CD1c-positive myeloid dendritic cell (primary cell): ENCODE data around the gene ACR.
A peak's percentile ranks its signal among the peaks of the same experiment; 100 is the strongest.
"Not testable (repeated sequence)": the region's sequence is repeated elsewhere in the genome, so short reads cannot be mapped to it uniquely, and the experiment has no call there.

Experiments
- DNase-seq: peaks from one replicate; pipeline ENCODE4 v3.0.0-alpha.2; 2016; ENCODE audit errors: extremely low spot score

ACR gene

DNA sequence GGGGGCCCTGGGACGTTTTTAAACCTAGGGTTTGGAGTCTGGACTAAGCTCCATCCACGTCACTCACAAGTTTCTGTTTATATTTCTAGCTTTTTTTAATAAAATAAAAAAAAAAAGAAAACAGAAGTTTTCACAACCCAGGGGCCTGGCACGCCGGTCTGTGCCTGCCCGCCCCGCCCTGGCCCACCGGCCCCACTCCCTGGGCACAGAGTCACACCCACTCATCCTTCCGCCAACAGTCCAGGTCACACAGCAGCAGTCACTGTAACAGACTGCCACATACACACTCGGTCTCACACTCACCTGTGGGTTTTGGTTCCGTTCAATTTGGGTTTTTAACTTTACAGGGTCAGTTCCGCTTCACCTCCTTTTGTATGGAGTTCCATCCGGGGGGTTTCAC lies 5.3 kb upstream of the ACR start:
- no peak for DNase-seq

DNA sequence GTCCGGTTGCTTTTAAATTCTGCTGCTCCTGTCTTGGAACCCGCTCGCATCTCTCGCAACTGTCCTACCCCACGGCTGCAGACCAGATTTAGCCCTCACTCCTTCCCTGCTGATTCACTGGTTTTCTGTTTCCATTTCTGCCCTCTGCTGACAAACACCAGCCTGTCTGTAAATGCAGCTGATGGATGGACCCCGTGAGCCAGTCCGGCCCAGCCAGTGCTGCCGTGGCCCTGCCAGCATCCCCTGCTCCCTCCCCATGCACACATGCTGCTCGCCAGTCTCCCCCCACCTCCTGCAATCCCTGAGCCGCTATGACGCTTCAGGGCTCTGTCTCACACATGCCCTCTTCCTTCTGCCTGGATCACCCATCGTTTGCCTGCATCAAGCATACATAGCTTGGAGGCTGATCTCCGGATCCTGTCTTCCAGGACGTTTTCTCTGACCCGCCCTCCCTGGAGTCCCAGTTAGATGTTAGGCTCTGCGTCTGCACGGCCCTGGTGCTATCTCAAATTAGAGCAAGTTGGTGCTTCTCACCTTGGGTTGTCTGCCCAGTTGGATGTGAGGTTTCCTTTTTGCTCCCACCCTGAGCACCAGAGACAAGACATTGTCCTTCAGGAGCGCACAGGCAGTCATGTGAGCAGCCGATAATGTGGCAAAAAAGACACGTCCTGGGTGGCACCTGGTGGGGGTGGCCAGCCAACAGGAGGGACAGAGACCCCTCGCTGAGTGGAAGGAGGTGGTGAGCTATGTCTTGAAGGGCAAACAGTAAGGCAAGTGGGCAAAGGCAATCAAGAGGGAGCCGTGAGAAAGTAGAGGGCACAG lies 4.3 kb upstream of the ACR start:
- DNase-seq, result no peak

DNA sequence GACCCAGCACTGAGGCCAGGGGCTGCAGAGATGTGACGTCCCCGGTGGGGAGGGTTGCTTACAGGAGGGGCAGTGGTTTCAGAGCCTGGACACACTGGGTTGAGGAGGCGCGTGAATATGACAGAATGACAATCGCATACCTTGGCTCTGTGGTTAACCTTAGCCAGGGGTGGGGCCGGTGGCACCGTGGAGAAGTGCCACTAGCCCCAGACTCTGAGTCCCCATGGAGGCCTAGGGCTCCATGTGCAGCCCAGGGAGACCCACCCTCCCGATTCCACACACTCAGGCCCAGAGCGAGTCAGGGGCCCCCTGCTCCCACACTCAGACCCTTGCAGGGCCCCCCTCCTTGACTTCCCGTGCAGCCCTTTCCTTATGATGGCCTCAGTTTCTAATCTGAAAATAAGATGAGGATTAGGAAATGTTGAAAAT lies 3.6 kb upstream of the ACR start:
- DNase-seq, result no peak

DNA sequence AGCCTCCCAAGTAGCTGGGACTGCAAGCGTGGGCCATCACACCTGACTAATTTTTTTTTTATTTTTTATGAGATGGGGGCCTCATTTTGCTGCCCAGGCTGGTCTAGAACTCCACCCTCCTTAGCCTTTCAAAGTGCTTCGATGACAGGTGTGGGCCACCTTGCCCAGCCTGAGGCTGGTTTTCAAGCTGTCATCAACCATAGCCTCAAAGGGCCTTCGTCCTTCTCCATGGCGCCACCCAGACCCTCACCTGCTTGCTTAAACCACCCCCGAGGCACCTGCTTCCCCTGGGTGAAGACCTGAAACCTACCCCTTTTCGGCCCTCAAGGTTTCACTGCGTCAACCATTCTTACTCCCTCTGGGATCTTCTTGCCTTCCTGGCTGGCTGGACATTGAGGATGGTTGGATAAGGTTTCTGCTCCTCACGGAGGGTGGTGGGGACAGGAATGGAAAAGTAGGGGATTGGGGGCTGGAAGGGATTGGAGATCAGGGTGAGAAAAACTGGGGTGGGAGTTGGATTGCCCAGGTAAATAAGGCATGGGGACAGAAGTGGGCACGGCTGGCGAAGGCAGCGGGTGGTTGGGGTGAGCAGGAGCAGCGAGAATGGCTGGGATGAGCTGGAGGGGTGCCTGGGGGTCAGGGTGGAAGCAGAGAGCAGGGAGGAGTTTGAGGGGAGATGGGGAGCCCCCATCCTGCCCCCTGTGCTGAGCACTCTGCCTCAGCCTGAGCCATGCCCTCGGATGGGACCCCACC lies 2.8 kb upstream of the ACR start:
- no peak for DNase-seq

DNA sequence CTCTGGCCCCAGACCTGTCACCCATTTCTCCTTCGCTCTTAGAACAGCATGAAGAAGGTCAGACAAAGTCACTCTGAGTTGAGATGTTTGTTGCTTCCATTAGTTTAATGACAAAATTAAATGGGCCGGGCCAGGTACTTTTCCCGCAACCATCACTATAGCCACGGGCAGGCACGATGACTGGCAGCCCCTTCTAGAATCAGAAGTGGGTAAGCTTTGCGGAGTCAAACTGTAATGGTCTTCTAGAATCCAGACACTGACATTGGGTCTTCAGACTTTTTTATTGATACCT lies 2.3 kb upstream of the ACR start:
- DNase-seq, result no peak

DNA sequence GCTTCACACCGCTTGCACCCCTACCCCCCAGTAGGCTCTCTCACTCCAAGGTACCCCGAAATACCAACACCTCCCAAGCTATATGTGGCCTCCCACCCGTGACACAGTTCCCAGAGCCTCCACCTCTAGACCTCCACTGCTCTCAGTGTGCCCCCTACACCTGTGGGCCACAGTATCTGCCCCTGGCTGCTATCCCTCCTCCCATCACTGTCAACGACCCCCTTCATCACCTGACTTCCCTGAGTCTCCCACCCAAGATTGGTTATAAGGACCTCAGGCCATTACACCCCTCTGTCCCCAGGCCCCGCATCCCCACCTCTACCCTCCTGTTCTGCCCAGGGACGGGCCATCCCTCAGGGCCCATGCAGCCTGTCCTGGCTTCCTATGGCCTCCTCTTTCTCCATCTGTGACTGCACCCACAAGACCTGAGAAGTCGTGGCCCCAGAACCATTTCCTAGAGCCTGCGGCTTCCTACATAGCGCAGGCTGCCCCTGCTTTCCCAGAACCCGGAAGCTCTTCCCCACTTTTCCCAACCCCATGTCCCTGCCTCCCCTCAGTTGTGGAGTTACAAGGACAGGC lies 734 bp downstream of the ACR start:
- no peak for DNase-seq

DNA sequence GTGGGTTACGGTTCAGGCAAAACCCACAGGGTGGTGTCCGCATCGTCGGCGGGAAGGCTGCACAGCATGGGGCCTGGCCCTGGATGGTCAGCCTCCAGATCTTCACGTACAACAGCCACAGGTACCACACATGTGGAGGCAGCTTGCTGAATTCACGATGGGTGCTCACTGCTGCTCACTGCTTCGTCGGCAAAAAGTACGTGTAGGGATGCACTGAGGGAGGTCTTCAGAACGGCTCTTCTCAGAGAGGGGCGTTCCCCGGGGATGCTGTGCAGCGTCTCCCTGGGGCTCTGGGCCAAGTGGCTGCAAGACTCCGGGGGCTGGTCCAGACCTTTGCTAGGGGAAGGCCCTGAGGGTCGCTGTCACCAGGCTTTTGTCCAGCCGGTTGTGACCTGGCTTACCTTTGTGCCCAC lies 1.3 kb downstream of the ACR start:
- no peak for DNase-seq

DNA sequence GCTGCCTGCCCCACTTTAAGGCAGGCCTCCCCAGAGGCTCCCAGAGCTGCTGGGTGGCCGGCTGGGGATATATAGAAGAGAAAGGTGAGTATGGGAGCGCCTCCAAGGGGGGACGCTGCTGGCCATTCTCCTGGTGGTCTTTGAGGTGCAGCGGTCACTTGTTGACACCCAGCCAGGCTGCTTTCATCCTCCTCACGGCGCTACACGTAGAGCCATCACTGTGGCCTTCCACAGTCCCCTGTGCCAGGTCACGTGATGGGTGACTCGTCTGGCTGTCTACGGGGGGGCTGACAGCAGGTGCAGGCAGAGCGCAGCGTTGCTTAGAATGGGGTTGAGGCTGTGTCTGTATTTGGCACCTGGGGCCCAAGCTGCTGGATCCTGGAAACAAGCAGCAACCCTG lies 1.9 kb downstream of the ACR start:
- DNase-seq, result no peak

DNA sequence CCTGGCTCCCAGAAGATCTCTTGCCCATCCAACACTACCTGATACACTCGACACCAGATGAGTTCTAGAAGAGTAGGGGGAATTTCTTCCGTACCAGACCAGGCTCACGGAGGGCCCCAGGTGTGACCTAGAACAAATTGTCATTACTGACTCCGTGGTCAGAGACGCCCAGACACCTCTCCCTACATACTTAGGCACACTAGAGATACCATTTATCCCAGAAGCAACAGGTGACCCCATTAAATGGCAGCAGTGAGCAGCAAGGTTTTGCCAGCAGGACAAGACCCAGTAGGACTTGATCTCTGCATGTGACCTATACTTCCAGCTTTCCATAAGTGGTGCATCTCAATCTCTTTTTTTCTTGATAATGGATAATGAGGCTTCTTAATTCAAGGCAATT lies 2.7 kb downstream of the ACR start:
- DNase-seq, result not testable (repeated sequence)

DNA sequence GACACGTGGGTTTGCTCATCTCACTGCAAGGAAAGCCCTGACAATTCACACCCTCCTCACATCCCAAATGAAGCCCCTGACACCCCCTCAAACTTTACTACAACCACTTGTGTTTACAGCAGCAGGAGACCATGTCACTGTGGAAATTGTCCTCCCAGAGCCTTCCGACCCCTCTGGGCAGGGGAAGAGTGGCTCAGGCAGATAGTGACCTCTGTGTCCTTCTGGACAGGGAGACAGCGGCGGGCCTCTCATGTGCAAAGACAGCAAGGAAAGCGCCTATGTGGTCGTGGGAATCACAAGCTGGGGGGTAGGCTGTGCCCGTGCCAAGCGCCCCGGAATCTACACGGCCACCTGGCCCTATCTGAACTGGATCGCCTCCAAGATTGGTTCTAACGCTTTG lies 6.4 kb downstream of the ACR start:
- not testable (repeated sequence) for DNase-seq

DNA sequence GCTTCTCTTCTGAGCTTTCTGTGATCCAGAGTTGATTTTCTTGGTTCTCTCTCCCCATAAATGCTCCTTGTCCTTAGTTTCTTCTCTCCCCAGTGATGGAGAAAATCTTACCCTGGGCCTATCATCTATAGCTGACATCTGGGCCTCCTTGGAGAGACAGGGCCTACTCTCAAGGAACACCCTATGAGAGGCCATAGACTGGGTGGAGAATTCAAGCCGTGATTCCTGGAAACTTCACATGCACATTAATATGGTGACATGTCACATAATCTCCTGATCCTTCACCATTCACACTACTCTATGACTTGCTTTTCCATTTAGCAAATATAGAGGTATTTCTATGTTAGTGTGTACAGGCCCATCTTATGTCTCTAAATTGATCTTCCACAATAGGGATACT lies 9.5 kb downstream of the ACR start:
- not testable (repeated sequence) for DNase-seq

DNA sequence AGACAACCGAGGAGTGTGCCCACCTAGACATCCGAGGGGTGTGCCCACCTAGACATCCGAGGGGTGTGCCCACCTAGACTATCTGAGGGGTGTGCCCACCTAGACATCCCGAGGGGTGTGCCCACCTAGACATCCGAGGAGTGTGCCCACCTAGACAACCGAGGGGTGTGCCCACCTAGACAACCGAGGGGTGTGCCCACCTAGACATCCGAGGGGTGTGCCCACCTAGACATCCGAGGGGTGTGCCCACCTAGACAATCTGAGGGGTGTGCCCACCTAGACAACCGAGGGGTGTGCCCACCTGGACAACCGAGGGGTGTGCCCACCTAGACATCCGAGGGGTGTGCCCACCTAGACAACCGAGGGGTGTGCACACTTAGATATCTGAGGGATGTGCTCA lies 10.6 kb downstream of the ACR start:
- not testable (repeated sequence) for DNase-seq

DNA sequence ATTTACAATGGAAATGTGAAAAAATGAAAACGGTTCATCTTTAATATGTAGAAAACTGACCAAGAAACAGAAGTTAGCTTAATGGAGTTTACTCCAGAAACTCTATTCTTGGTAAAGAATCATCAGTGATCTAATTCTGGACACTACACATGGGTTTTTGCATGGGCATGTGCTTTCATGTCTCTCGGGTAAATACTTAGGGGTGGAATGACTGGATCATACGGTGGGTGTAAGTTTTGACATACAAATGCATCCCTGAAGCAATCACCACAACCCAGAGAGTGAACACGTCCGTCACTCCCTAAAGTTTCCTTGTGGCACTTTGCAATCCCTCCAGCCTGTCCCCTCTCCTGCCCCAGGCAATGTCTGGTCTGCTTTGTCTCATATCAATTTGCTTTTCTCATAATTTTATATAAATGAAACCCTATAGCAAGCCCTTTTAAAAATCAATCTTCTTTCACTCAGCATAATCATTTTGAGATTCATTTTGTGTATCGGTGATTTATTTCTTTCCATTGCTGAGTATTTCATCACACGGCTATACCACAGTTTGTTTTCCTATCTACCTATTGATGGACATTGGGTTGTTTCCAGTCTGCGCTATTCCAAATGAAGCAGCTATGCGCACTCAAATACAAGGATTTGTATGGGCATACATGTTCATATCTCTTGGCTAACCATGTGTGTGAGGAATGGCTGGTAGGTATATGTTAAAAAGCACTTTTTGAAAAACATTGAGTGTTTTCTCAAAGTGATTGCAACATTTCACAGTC lies 11.5 kb downstream of the ACR start:
- not testable (repeated sequence) for DNase-seq

DNA sequence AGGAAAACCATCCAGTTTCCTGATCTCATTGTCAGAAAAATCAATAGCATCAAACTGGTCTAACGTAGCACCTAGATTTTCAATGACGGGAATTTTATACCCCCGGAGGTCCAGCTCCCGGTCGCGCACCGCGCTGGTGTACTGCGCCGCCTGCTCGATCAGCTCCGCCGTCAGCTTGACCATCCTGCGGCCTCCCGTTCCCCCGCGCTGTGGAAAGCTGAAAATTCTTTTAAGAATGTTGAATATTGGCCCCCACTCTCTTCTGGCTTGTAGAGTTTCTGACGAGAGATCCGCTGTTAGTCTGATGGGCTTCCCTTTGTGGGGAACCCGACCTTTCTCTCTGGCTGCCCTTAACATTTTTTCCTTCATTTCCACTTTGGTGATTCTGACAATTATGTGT lies 17.2 kb downstream of the ACR start:
- DNase-seq, result not testable (repeated sequence)

DNA sequence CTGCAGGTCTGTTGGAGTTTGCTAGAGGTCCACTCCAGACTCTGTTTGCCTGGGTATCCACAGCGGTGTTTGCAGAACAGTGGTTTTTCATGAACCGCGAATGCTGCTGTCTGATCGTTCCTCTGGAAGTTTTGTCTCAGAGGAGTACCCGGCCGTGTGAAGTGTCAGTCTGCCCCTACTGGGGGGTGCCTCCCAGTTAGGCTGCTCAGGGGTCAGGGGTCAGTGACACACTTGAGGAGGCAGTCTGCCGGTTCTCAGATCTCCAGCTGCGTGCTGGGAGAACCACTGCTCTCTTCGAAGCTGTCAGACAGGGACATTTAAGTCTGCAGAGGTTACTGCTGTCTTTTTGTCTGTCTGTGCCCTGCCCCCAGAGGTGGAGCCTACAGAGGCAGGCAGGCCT lies 18.4 kb downstream of the ACR start:
- not testable (repeated sequence) for DNase-seq

DNA sequence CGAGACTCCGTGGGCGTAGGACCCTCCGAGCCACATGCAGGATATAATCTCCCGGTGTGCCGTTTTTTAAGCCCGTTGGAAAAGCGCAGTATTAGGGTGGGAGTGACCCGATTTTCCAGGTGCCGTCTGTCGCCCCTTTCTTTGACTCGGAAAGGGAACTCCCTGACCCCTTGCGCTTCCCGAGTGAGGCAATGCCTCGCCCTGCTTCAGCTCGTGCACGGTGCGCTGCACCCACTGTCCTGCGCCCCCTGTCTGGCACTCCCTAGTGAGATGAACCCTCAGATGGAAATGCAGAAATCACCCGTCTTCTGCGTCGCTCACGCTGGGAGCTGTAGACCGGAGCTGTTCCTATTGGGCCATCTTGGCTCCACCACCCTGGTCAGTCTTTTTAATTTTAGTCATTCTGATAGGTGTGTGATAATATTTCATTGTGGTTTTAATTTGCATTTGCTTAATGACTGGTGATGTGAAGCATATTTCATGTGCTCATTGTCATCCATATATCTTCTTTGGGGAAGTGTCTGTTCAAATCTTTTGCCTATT lies 19.0 kb downstream of the ACR start:
- DNase-seq, result peak; percentile 7

DNA sequence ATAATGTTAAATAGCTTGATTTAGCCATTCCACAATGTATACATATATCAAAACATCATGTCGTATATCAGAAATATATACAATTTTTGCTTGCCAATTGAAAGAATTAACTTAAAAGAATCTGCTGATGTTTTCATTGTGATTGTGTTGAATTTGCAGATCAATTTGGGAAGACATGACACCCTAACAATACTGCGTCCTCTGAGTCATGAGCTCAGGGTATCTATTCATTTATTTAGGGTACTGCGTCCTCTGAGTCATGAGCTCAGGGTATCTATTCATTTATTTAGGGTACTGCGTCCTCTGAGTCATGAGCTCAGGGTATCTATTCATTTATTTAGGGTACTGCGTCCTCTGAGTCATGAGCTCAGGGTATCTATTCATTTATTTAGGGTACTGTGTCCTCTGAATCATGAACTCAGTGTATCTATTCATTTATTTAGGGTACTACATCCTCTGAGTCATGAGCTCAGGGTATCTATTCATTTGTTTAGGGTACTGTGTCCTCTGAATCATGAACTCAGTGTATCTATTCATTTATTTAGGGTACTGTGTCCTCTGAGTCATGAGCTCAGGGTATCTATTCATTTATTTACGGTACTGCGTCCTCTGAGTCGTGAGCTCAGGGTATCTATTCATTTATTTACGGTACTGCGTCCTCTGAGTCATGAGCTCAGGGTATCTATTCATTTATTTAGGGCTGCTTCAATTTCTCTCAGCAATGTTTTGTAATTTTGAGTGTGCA lies 21.8 kb downstream of the ACR start:
- not testable (repeated sequence) for DNase-seq

DNA sequence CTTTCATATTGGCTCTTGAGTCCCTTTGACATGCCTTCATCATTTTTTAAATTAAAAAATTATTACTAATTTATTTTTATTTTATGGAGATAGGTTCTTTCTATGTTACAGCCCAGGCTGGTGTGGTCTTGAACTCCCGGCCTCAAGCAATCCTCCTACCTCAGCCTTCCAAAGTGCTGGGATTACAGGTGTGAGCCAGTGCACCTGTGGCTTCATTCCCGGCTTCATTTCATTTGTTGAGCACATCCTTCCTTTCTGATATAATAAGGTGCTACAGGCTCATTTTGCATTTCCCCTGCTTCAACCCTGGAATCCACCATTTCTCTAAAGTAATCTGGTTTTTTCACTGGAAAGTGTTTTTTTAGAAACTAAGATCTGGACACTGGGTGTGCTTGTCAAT lies 23.8 kb downstream of the ACR start:
- DNase-seq, result not testable (repeated sequence)

DNA sequence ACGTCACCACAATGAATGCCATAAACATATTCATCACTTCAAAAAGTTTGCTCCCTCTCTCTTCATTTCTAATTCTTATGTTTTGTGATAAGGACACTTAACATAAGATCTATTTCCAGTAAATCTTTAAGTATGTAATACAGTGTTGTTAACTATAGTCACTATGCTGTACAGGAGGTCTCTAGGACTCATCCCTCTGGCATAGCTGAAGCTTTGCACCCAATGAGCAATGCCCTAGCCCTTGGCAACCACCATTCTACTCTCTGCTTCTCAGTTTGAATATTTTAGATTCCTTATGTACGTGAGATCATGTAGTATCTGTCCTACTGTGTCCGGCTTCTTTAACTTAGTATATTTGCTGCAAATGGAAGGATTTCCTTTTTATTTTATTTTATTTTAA lies 26.3 kb downstream of the ACR start:
- DNase-seq, result not testable (repeated sequence)

DNA sequence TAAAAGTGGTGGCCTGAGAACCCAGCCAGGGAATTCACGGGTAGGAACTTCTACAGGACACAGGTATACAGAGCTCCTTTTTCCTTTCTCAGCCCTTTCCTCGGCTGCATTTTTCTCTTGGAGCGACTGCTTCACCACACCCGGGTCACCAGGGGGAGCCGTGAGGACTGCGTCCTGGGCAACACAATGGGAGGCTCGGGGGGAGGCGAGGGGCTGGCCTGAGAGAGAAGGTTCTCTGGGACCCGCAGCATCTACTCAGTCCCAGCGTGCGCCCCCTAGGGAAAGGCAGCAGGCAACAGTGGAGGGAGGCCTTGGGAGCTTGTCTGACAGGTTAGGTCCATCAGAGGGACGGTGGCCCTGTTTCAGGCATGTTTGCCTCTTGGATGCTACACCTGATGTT lies 37.1 kb downstream of the ACR start:
- DNase-seq, result not testable (repeated sequence)

DNA sequence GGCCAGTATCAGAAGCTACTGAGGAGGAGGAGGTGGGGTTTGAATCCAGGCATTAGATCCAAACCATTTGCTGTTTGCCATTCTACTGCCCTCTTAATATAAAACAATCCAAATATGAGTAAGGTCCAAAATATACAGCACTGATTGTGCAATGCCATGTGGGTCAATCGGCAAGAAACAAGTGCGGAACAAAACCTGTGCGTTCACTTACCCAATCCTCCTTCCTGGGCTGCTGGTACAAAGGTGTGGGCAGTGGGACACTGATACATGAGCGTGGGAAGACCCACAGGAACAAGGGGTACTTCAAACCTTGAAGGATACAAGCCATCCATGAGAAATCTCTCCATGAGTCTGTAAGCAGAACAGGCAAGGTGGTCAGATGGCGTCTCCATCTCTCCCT lies 39.6 kb downstream of the ACR start:
- DNase-seq, result not testable (repeated sequence)
